H9 (cell line): ENCODE results near the gene CERS6. TPM values are rescaled to one million over a fixed set of nuclear protein-coding genes. Genes with fewer than 3 reads are reported as not detected.

Experiments used
- DNase-seq: peaks from one replicate; pipeline ENCODE4 v3.0.0-alpha.2; 2017
- H2AFZ ChIP-seq: one replicate; pipeline ENCODE4 v1.6.1; 2013; ENCODE audit warnings: mild to moderate bottlenecking, low read length, control low read depth, moderate library complexity
- H2AK5ac ChIP-seq: 2 replicates; pipeline ENCODE4 v1.6.1; 2013; ENCODE audit warnings: low read length, control low read depth, mixed read lengths; ENCODE audit not compliant: insufficient read length
- H2BK120ac ChIP-seq: one replicate; pipeline ENCODE4 v1.6.1; 2013; ENCODE audit warnings: low read depth, mild to moderate bottlenecking, low read length, control low read depth, inconsistent platforms; ENCODE audit not compliant: poor library complexity, severe bottlenecking
- H2BK12ac ChIP-seq: 2 replicates; pipeline ENCODE4 v1.6.1; 2013; ENCODE audit warnings: low read length, control low read depth, mixed read lengths, low read depth; ENCODE audit not compliant: insufficient read length
- H2BK15ac ChIP-seq: 2 replicates; pipeline ENCODE4 v1.6.1; 2013; ENCODE audit warnings: low read depth, low read length, control low read depth
- H2BK20ac ChIP-seq: one replicate; pipeline ENCODE4 v1.6.1; 2013; ENCODE audit warnings: low read depth, mild to moderate bottlenecking, low read length, control low read depth, inconsistent platforms; ENCODE audit not compliant: poor library complexity, severe bottlenecking
- H2BK5ac ChIP-seq: 2 replicates; pipeline ENCODE4 v1.6.1; 2013; ENCODE audit warnings: low read length, control low read depth, mixed read lengths; ENCODE audit not compliant: insufficient read length
- H3K14ac ChIP-seq: 2 replicates; pipeline ENCODE4 v1.6.1; 2013; ENCODE audit warnings: low read length, control low read depth; ENCODE audit not compliant: insufficient read depth
- H3K18ac ChIP-seq: 2 replicates; pipeline ENCODE4 v1.6.1; 2013; ENCODE audit warnings: low read depth, mild to moderate bottlenecking, mixed read lengths, low read length, control low read depth; ENCODE audit not compliant: insufficient read length
- H3K23ac ChIP-seq: 2 replicates; pipeline ENCODE4 v1.6.1; 2013; ENCODE audit warnings: low read length, control low read depth, mixed read lengths, low read depth; ENCODE audit not compliant: insufficient read length
- H3K23me2 ChIP-seq: 2 replicates; pipeline ENCODE4 v1.6.1; 2013; ENCODE audit warnings: low read depth, mild to moderate bottlenecking, mixed read lengths, low read length, control low read depth; ENCODE audit not compliant: insufficient read length, poor library complexity, severe bottlenecking
- H3K27ac ChIP-seq: 2 replicates; pipeline ENCODE4 v1.5.1; 2013; ENCODE audit warnings: low read length, control low read depth, mixed read lengths, low read depth; ENCODE audit not compliant: insufficient read length
- H3K27me3 ChIP-seq: 2 replicates; pipeline ENCODE4 v1.6.1; 2013; ENCODE audit warnings: low read length, control low read depth, inconsistent platforms; ENCODE audit not compliant: insufficient read depth
- H3K4ac ChIP-seq: 2 replicates; pipeline ENCODE4 v1.6.1; 2013; ENCODE audit warnings: low read depth, mild to moderate bottlenecking, control low read depth, inconsistent platforms, low read length, moderate library complexity
- H3K4me1 ChIP-seq: 2 replicates; pipeline ENCODE4 v1.6.1; 2013; ENCODE audit warnings: low read length, control low read depth, inconsistent platforms; ENCODE audit not compliant: insufficient read depth
- H3K4me2 ChIP-seq: 2 replicates; pipeline ENCODE4 v1.6.1; 2013; ENCODE audit warnings: low read length, control low read depth, mixed read lengths; ENCODE audit not compliant: insufficient read length, insufficient read depth
- H3K56ac ChIP-seq: 2 replicates; pipeline ENCODE4 v1.6.1; 2013; ENCODE audit warnings: low read depth, mild to moderate bottlenecking, mixed read lengths, low read length, control low read depth; ENCODE audit not compliant: insufficient read length
- H3K79me1 ChIP-seq: 2 replicates; pipeline ENCODE4 v1.6.1; 2013; ENCODE audit warnings: low read depth, mild to moderate bottlenecking, moderate library complexity, low read length, control low read depth, inconsistent platforms; ENCODE audit not compliant: insufficient read depth, poor library complexity, severe bottlenecking
- H3K79me2 ChIP-seq: 2 replicates; pipeline ENCODE4 v1.6.1; 2013; ENCODE audit warnings: low read length, control low read depth, inconsistent platforms; ENCODE audit not compliant: insufficient read depth
- H3K9ac ChIP-seq: 2 replicates; pipeline ENCODE4 v1.6.1; 2013; ENCODE audit warnings: low read length, control low read depth, mixed read lengths; ENCODE audit not compliant: insufficient read length; ENCODE audit errors: extremely low read depth
- H3K9me3 ChIP-seq: one replicate; pipeline ENCODE4 v1.6.1; 2013; ENCODE audit warnings: low read depth, low read length, inconsistent platforms; ENCODE audit not compliant: control insufficient read depth
- H3T11ph ChIP-seq: one replicate; pipeline ENCODE4 v1.6.1; 2013; ENCODE audit warnings: mild to moderate bottlenecking, low read length, control low read depth, inconsistent platforms
- H4K20me1 ChIP-seq: one replicate; pipeline ENCODE4 v1.6.1; 2013; ENCODE audit not compliant: control insufficient read depth, insufficient read length, insufficient read depth
- H4K5ac ChIP-seq: 2 replicates; pipeline ENCODE4 v1.6.1; 2013; ENCODE audit warnings: low read depth, mild to moderate bottlenecking, mixed read lengths, low read length, control low read depth; ENCODE audit not compliant: insufficient read length
- H4K8ac ChIP-seq: replicated peaks from 2 replicates; pipeline ENCODE4 v1.6.1; 2013; ENCODE audit warnings: low read length, control low read depth, mixed read lengths, low read depth; ENCODE audit not compliant: insufficient read length
- H4K91ac ChIP-seq: 2 replicates; pipeline ENCODE4 v1.6.1; 2013; ENCODE audit warnings: low read depth, mild to moderate bottlenecking, moderate library complexity, mixed read lengths, low read length, control low read depth; ENCODE audit not compliant: insufficient read length
- H3K27ac Mint-ChIP-seq, 3 experiments: 2 replicates in 2 of 3; 3 replicates in 1 of 3; pipeline ENCODE4 v1.8.0; 2020 to 2021; ENCODE audit warnings: mixed read lengths in 3 of 3, mild to moderate bottlenecking in 1 of 3, moderate library complexity in 1 of 3
- H3K27me3 Mint-ChIP-seq: 2 replicates; pipeline ENCODE4 v1.8.0; 2021; ENCODE audit warnings: low read depth, mild to moderate bottlenecking, moderate library complexity, mixed read lengths
- H3K36me3 Mint-ChIP-seq, 3 experiments: 2 replicates in 2 of 3; 3 replicates in 1 of 3; pipeline ENCODE4 v1.8.0; 2020 to 2021; ENCODE audit warnings: low read depth in 3 of 3, mixed read lengths in 3 of 3; ENCODE audit not compliant: insufficient read depth in 1 of 3
- H3K4me1 Mint-ChIP-seq, 2 experiments: 2 replicates each; pipeline ENCODE4 v1.8.0; 2020; ENCODE audit warnings: mixed read lengths in 2 of 2
- H3K4me3 Mint-ChIP-seq, 2 experiments: 2 replicates in 1 of 2; 3 replicates in 1 of 2; pipeline ENCODE4 v1.8.0; 2020 to 2021; ENCODE audit warnings: mild to moderate bottlenecking in 2 of 2, mixed read lengths in 2 of 2, moderate library complexity in 1 of 2
- H3K9me3 Mint-ChIP-seq, 2 experiments: 2 replicates in 1 of 2; 3 replicates in 1 of 2; pipeline ENCODE4 v1.8.0; 2020; ENCODE audit warnings: mild to moderate bottlenecking in 2 of 2, mixed read lengths in 2 of 2, moderate library complexity in 1 of 2
- CTCF ChIP-seq: fragments of 200-600 bp; sonication (generic); conservative IDR thresholded peaks from 3 replicates; pipeline ENCODE4 v1.8.0; 2021; ENCODE audit warnings: antibody characterized with exemption, mild to moderate bottlenecking
- total RNA-seq: library from RNA; stranded (reverse); gene quantifications from 2 replicates; pipeline ENCODE4 v1.2.1, GENCODE V29; 2021

Gene CERS6
- total RNA-seq, 1 experiment from 2014 or later = 17.7 TPM

GRCh38 chr2:168500516-168500915 lies 44.4 kb downstream of the CERS6 start:
- H4K5ac ChIP-seq = no peak overlapping the region
- H3K4me1 ChIP-seq = no peaks in the 10 kb centered on the region
- no peak for DNase-seq
- no peak overlapping the region for H3K9ac ChIP-seq
- H3K4me1 Mint-ChIP-seq = peaks cover 13 to 20% of the 10 kb centered on the region in 2 experiments
- no peak overlapping the region for H3K4ac ChIP-seq
- no peak overlapping the region for H2BK12ac ChIP-seq
- no peak overlapping the region for H4K8ac ChIP-seq
- H2BK5ac ChIP-seq = no peak overlapping the region
- H3K79me2 ChIP-seq = peaks cover 4% of the 10 kb centered on the region; the same call in 1 of the 2 replicates
- H3K27me3 Mint-ChIP-seq = no peaks in the 10 kb centered on the region
- H2AFZ ChIP-seq = no peak overlapping the region
- peaks cover 2% of the 10 kb centered on the region for H3K79me1 ChIP-seq
- H3K36me3 Mint-ChIP-seq = peaks cover 2 to 11% (median 8%) of the 10 kb centered on the region in 3 experiments; a peak in 5 of 7 replicates
- H3K4me2 ChIP-seq = no peak overlapping the region
- H2BK15ac ChIP-seq = no peak overlapping the region
- no peak overlapping the region for H3K4me3 Mint-ChIP-seq
- H3K18ac ChIP-seq = no peak overlapping the region
- no peaks in the 10 kb centered on the region for H3K23me2 ChIP-seq
- no peak overlapping the region for H3K56ac ChIP-seq
- no peaks in the 10 kb centered on the region for H3K9me3 ChIP-seq
- H2BK20ac ChIP-seq = no peak overlapping the region
- H3K23ac ChIP-seq = no peak overlapping the region
- no peak overlapping the region for H3K27ac ChIP-seq
- no peak for TF ChIP-seq CTCF
- H3K27ac Mint-ChIP-seq = no peak overlapping the region
- no peak overlapping the region for H4K91ac ChIP-seq
- H2AK5ac ChIP-seq = no peak overlapping the region
- no peaks in the 10 kb centered on the region for H4K20me1 ChIP-seq
- no peaks in the 10 kb centered on the region for H3K27me3 ChIP-seq
- no peak overlapping the region for H3K14ac ChIP-seq
- no peak overlapping the region for H3T11ph ChIP-seq
- no peak overlapping the region for H2BK120ac ChIP-seq
- H3K9me3 Mint-ChIP-seq = peaks cover 0 to 6% of the 10 kb centered on the region in 2 experiments; a peak in 3 of 5 replicates
